Transverse colon (tissue), 4 donors: ENCODE measurements around the gene DNAJB8. TPM values are rescaled to one million over a fixed set of nuclear protein-coding genes. Genes with fewer than 3 reads are reported as not detected.

Source experiments
- DNase-seq: peaks from one replicate; pipeline ENCODE4 v3.0.0-alpha.2; 2019
- H3K27ac ChIP-seq, 4 donors: fragments of 200-600 bp; sonication (generic); 2 replicates each; pipeline ENCODE4 v1.5.1; 2016 to 2018; ENCODE audit warnings: inconsistent platforms in 4 of 4
- H3K27me3 ChIP-seq: fragments of 200-600 bp; sonication (generic); 2 replicates; pipeline ENCODE4 v1.5.1; 2017; ENCODE audit warnings: inconsistent platforms
- H3K36me3 ChIP-seq, 4 donors: fragments of 200-600 bp; sonication (generic); 2 replicates each; pipeline ENCODE4 v1.5.1; 2017 to 2019; ENCODE audit warnings: inconsistent platforms in 4 of 4
- H3K4me1 ChIP-seq, 4 donors: fragments of 200-600 bp; sonication (generic); 2 replicates each; pipeline ENCODE4 v1.5.1; 2017 to 2020; ENCODE audit warnings: inconsistent platforms in 4 of 4
- H3K4me3 ChIP-seq, 4 donors: fragments of 200-600 bp; sonication (generic); 1 replicate in 1 of 4; 2 replicates in 3 of 4; pipeline versions ENCODE4 v1.5.1 to v1.6.1; 2017 to 2019; ENCODE audit warnings: inconsistent platforms in 4 of 4
- H3K9me3 ChIP-seq, 2 donors: fragments of 200-600 bp; sonication (generic); 2 replicates each; pipeline ENCODE4 v1.5.1; 2017 to 2019; ENCODE audit warnings: inconsistent platforms in 2 of 2
- EP300 ChIP-seq: sonication (generic); formaldehyde crosslinking; IDR thresholded peaks from one replicate; pipeline ENCODE4 v1.6.1; 2017; ENCODE audit warnings: antibody characterized with exemption, low read depth
- POLR2A ChIP-seq: fragments of 450-650 bp; IDR thresholded peaks from one replicate; pipeline ENCODE4 v1.6.1; 2016; ENCODE audit warnings: antibody characterized with exemption, mild to moderate bottlenecking, moderate library complexity
- POLR2AphosphoS5 ChIP-seq, 3 donors: sonication (generic); formaldehyde crosslinking; IDR thresholded peaks; one replicate each; pipeline ENCODE4 v1.6.1; 2016; ENCODE audit warnings: antibody characterized with exemption in 3 of 3
- WGBS, 2 donors: methylation state at CpG; one replicate each; pipeline ENCODE4 v1.1.5; 2018; ENCODE audit warnings: low coverage in 1 of 2; 5-methylcytosine and 5-hydroxymethylcytosine counted together
- in situ Hi-C, 4 donors: fragments of 200-750 bp; cut with MboI; loops; one replicate each; pipeline versions ENCODE4 v1.15.0 to v1.15.1; 2017; ENCODE audit warnings: low sequenced_read_pairs in 3 of 4, low pct_ligation_motif_present in 1 of 4, low pct_unique_long_range_greater_than_20kb in 1 of 4
- intact Hi-C: fragments of 100-400 bp; cut with DNase I; formaldehyde crosslinking; loops from one replicate; pipeline ENCODE4 v1.15.1; 2023; ENCODE audit warnings: low total_unique reads
- total RNA-seq, 4 donors: library from RNA; depleted of rRNA; stranded (reverse); fragments of >200 nt; gene quantifications; one replicate each; pipeline ENCODE4 v1.1.0, GENCODE V29; 2016
- TF ChIP-seq, protein P1 (sequence below), 5 experiments: fragments of 200-600 bp in 3 of 5; fragments of 450-650 bp in 2 of 5; sonication (generic) in 3 of 5; IDR thresholded peaks; 1 replicate in 2 of 5; 2 replicates in 3 of 5; pipeline ENCODE4 v1.5.1; 2016 to 2017; ENCODE audit warnings: antibody characterized with exemption in 5 of 5, inconsistent platforms in 3 of 5, mild to moderate bottlenecking in 2 of 5, moderate library complexity in 1 of 5

The DNAJB8 gene
- total RNA-seq, 4 donors from 2014 or later, result not detected

DNA sequence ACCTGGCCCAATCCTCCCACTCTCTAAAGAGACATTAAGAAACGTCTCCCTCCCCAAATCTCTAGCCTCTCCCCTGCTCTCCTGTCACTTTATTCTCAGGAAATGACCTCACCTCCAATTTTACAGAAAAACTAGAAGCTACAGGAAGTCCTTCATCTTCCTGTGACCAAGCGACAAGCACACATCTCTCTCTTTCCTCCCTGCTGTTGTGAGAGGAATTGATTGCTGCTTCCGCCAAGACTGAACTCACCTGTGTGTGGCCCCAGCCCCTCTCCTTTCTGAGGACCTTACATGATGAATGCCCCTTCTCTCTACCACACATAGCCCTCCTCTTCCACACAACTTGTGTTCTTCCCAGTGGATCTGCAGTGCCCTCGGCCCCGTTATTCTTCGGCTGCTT lies 18.2 kb downstream of the DNAJB8 start:
- intact Hi-C loops, result no loop called here

DNA sequence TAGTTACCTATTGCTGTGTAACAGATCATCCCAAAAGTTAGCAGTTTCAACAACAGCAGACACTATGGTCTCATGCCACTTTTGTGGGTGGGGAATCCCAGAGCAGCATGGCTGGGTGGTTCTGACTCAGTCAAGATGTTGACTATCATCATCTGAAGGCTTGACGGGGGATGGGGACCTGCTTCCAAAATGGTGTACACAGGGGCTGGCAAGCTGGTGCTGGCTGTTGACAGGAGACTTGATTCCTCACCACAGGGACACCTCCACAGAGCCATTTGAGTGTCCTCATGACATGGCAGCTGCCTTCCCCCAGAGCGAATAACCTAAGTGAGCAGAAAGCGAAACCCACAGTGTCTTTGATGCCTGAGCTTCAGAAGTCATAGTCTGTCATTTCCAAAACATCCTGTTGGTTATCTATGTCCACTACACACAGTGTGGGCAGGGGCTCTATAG lies 19.1 kb downstream of the DNAJB8 start:
- no peaks in the 10 kb centered on the region for H3K27me3 ChIP-seq
- 97% methylated on average over 3 of the region's 3 CpGs; no CpG with 5 or more reads in 1 of the 2 donors for WGBS, 2 donors
- TF ChIP-seq, protein P1, sequence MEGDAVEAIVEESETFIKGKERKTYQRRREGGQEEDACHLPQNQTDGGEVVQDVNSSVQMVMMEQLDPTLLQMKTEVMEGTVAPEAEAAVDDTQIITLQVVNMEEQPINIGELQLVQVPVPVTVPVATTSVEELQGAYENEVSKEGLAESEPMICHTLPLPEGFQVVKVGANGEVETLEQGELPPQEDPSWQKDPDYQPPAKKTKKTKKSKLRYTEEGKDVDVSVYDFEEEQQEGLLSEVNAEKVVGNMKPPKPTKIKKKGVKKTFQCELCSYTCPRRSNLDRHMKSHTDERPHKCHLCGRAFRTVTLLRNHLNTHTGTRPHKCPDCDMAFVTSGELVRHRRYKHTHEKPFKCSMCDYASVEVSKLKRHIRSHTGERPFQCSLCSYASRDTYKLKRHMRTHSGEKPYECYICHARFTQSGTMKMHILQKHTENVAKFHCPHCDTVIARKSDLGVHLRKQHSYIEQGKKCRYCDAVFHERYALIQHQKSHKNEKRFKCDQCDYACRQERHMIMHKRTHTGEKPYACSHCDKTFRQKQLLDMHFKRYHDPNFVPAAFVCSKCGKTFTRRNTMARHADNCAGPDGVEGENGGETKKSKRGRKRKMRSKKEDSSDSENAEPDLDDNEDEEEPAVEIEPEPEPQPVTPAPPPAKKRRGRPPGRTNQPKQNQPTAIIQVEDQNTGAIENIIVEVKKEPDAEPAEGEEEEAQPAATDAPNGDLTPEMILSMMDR (IDR thresholded peaks at IDR 0.05), result no peak
- TF ChIP-seq POLR2AphosphoS5 (IDR thresholded peaks at IDR 0.05) (no peak), POLR2A (no peak), EP300 (no peak)
- H3K9me3 ChIP-seq, result no peaks in the 10 kb centered on the region
- H3K4me3 ChIP-seq, result no peak overlapping the region
- H3K27ac ChIP-seq, result no peak overlapping the region
- H3K4me1 ChIP-seq, result no peaks in the 10 kb centered on the region
- DNase-seq, result no peak
- no peaks in the 10 kb centered on the region for H3K36me3 ChIP-seq
- in situ Hi-C loops (no loop called here), intact Hi-C loops (no loop called here)

More for the DNA sequence above, 18.2 kb downstream of the DNAJB8 start:
- no peak overlapping the region for H3K27ac ChIP-seq
- TF ChIP-seq POLR2AphosphoS5 (IDR thresholded peaks at IDR 0.05), result no peak
- no peak for TF ChIP-seq EP300
- TF ChIP-seq, protein P1 (IDR thresholded peaks at IDR 0.05), result no peak
- TF ChIP-seq POLR2A, result no peak
- no peaks in the 10 kb centered on the region for H3K9me3 ChIP-seq
- no peaks in the 10 kb centered on the region for H3K4me1 ChIP-seq
- no peaks in the 10 kb centered on the region for H3K36me3 ChIP-seq
- in situ Hi-C loops, result no loop called here
- H3K4me3 ChIP-seq, result no peak overlapping the region
- 73 to 81% methylated on average over 5 to 6 of the region's 6 CpGs for WGBS, 2 donors
- no peaks in the 10 kb centered on the region for H3K27me3 ChIP-seq
- DNase-seq, result no peak

DNA sequence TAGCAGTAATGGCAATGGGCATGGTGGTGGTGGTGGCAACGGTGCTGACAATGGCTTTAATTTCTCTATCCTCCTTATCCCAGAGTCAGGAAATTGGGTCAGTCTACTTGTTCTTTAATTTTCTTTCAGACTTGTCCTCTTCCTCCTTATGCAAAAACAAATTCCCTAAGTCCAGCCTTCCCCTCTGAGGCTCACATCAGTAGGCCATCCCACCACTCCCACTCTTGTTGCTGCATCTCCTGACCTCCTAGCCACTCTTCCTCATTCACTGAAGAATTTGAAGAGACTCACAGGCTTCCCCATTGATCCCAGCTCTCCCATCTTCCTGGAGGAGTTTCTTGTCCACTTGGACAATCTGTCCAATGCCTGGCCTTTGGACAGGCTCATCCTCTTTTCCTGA lies 19.9 kb downstream of the DNAJB8 start:
- Histone ChIP-seq H3K27me3 (no peaks in the 10 kb centered on the region), H3K9me3 (no peaks in the 10 kb centered on the region), H3K4me1 (no peaks in the 10 kb centered on the region), H3K27ac (no peak overlapping the region), H3K36me3 (no peaks in the 10 kb centered on the region), H3K4me3 (no peak overlapping the region)
- DNase-seq, result no peak
- in situ Hi-C loops, result no loop called here
- intact Hi-C loops, result no loop called here
- 75 to 95% methylated on average over 1 of the region's 1 CpG for WGBS, 2 donors
- TF ChIP-seq POLR2A (no peak), POLR2AphosphoS5 (IDR thresholded peaks at IDR 0.05) (no peak), EP300 (no peak)
- TF ChIP-seq, protein P1 (IDR thresholded peaks at IDR 0.05), result no peak

DNA sequence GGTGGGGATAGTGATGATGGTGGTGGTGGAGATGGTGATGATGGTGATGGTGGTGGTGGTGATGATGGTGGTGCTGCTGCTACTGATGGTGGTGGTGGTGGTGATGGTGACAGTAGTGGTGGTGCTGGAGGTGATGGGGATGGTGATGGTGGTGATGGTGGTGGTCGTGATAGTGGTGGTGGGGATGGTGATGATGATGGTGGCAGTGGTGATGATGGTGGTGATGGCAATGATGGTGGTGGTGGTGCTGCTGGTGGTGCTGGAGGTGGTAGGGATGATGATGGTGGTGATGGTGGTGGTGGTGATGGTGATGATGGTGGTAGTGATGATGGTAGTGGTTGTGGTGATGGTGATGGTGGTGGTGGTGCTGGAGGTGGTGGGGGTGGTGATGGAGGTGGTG lies 21.3 kb downstream of the DNAJB8 start:
- H3K36me3 ChIP-seq, result no peaks in the 10 kb centered on the region
- TF ChIP-seq, protein P1 (IDR thresholded peaks at IDR 0.05), result no peak
- TF ChIP-seq EP300 (no peak), POLR2AphosphoS5 (IDR thresholded peaks at IDR 0.05) (no peak), POLR2A (no peak)
- H3K9me3 ChIP-seq, result no peaks in the 10 kb centered on the region
- intact Hi-C loops, result no loop called here
- in situ Hi-C loops, result no loop called here
- no peak for DNase-seq
- no peak overlapping the region for H3K27ac ChIP-seq
- 67 to 74% methylated on average over 1 of the region's 1 CpG for WGBS, 2 donors
- H3K4me1 ChIP-seq, result no peaks in the 10 kb centered on the region
- H3K4me3 ChIP-seq, result no peak overlapping the region
- H3K27me3 ChIP-seq, result no peaks in the 10 kb centered on the region
